GM12891 (cell line): ENCODE data around the gene CCDC57.

Experiments used
- PAX5 ChIP-seq: IDR thresholded peaks from 2 replicates; pipeline ENCODE4 v1.6.1; 2011; ENCODE audit warnings: low read length, moderate library complexity, mild to moderate bottlenecking; ENCODE audit not compliant: insufficient read depth, severe bottlenecking
- POLR2A ChIP-seq: IDR thresholded peaks from 2 replicates; pipeline ENCODE4 v1.6.1; 2011; ENCODE audit warnings: low read depth, low read length, control low read depth
- POLR2AphosphoS5 ChIP-seq: IDR thresholded peaks from 2 replicates; pipeline ENCODE4 v1.6.1; 2011; ENCODE audit warnings: low read depth, low read length, control low read depth

DNA sequence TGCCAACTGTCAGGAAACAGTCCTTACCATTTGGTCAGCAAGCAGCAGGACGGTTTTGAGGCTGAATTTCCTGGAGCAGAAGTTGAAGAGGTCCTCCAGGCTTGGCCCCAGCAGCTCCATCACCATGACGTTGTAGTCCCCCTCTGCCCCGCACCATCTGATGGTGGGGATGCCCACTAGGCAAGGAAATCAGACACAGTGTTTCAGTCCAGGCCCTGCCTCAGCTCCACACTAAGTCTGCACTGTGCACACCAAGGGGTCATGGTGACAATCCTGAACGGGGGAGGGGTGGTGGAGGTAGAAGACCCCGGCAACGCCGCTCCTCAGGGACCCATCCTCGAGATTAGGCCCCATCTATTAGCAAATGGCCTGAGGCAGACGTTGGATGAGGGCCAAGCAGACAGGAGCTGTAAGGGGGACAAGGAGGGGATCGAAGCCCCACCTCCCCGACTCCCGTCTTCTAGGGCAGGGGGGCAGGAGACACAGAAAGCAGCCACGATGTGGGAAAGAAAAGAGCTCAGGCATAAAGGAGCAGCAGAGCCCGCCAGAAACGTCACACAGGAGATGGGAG, 42.8 kb upstream of the CCDC57 start:
- TF ChIP-seq POLR2AphosphoS5 (peak; percentile 52), POLR2A (0 out of 2 replicates have a peak, but pooled peaks have one; percentile 42), PAX5 (no peak)
